Measurements from ENCODE around the gene ARPC5L. TPM values are rescaled to one million over a fixed set of nuclear protein-coding genes. Genes with fewer than 3 reads are reported as not detected.

The ARPC5L gene
- total RNA-seq, 1 experiment from 2014 or later, result 47.2 TPM

GRCh38 chr9:124852121-124852828, 9.7 kb upstream of the ARPC5L start:
- Mint-ChIP-seq H3K4me1 (peaks cover 9% of the 10 kb centered on the region), H3K36me3 (peaks cover 2% of the 10 kb centered on the region), H3K27ac (no peak overlapping the region; the same call in 1 of the 2 replicates), H3K27me3 (ENCODE audit: low read depth) (no peaks in the 10 kb centered on the region), H3K9me3 (no peaks in the 10 kb centered on the region), H3K4me3 (peak overlapping the region; percentile 62)
- ChIA-PET CTCF (interaction anchor here (0.6 to 12.9 kb wide), 68 partner anchors 10 to 509 kb away, joined by 3 to 935 read pairs (median 5); partner anchors contain the start of genes ADGRD2, ARPC5L, NR6A1 and OLFML2A), POLR2A (interaction anchor here (0.7 to 2.2 kb wide), 4 partner anchors 9 to 81 kb away, joined by 4 to 12 read pairs (median 8); partner anchors contain the start of genes ARPC5L, NR6A1 and RPL35)
- TF ChIP-seq NFATC4 (CRISPR knock-in tag; IDR thresholded peaks at IDR 0.05), result no peak
- no peak for TF ChIP-seq EMX1 (CRISPR knock-in tag; IDR thresholded peaks at IDR 0.05)
- no peak for TF ChIP-seq CREB1 (CRISPR knock-in tag; IDR thresholded peaks at IDR 0.05)
- no peak for TF ChIP-seq ZNF317 (CRISPR knock-in tag; IDR thresholded peaks at IDR 0.05; ENCODE audit: borderline replicate concordance, low read depth)
- TF ChIP-seq ZNF263 (CRISPR knock-in tag; IDR thresholded peaks at IDR 0.05; ENCODE audit: low read depth), result no peak
- no peak for TF ChIP-seq ZNF671 (CRISPR knock-in tag; IDR thresholded peaks at IDR 0.05)
- no peak for TF ChIP-seq FOXJ3 (CRISPR knock-in tag; IDR thresholded peaks at IDR 0.05; ENCODE audit: borderline replicate concordance)
- TF ChIP-seq SMAD3 (CRISPR knock-in tag; IDR thresholded peaks at IDR 0.05; ENCODE audit: borderline replicate concordance), result no peak
- no peak for TF ChIP-seq ESRRA (CRISPR knock-in tag; IDR thresholded peaks at IDR 0.05; ENCODE audit: borderline replicate concordance)
- TF ChIP-seq HMGA2 (CRISPR knock-in tag; IDR thresholded peaks at IDR 0.05), result no peak
- no peak for ATAC-seq
- no peak for DNase-seq (ENCODE audit: low spot score)

- DNase-seq (ENCODE audit: low spot score) (peak; percentile 80), ATAC-seq (peak; percentile 60)
- POLR2A ChIA-PET, result interaction anchor here (0.7 to 2.2 kb wide), 6 partner anchors 9 to 84 kb away, joined by 4 to 12 read pairs (median 5); partner anchors contain the start of genes ARPC5L, NR6A1 and RPL35
- no peak within 1 kb of the TSS; the same call in 1 of the 2 replicates for H3K27ac Mint-ChIP-seq
- no peaks in the 10 kb centered on the region for H3K9me3 Mint-ChIP-seq
- peaks cover 9% of the 10 kb centered on the region for H3K4me1 Mint-ChIP-seq
- no peaks in the 10 kb centered on the region for H3K27me3 Mint-ChIP-seq (ENCODE audit: low read depth)
- H3K36me3 Mint-ChIP-seq, result peaks cover 9% of the 10 kb centered on the region
- peak within 1 kb of the TSS; percentile 62 for H3K4me3 Mint-ChIP-seq
- CTCF ChIA-PET, result interaction anchor here (0.5 to 12.9 kb wide), 80 partner anchors 9 to 522 kb away, joined by 3 to 935 read pairs (median 5); partner anchors contain the start of genes ADGRD2, ARPC5L, NR6A1 and OLFML2A
- TF ChIP-seq ZNF423 (CRISPR knock-in tag; IDR thresholded peaks at IDR 0.05) (0 out of 2 replicates have a peak, but pooled peaks have one; percentile 7), ETV6 (CRISPR knock-in tag; IDR thresholded peaks at IDR 0.05) (0 out of 2 replicates have a peak, but pooled peaks have one; percentile 14), PRDM15 (CRISPR knock-in tag; IDR thresholded peaks at IDR 0.05) (no peak), ZNF121 (CRISPR knock-in tag; IDR thresholded peaks at IDR 0.05) (peak; percentile 54; the same call in 1 of the 2 replicates), CDX4 (CRISPR knock-in tag; IDR thresholded peaks at IDR 0.05; ENCODE audit: borderline replicate concordance) (no peak), ZNF416 (CRISPR knock-in tag; IDR thresholded peaks at IDR 0.05) (no peak), CREM (CRISPR knock-in tag; IDR thresholded peaks at IDR 0.05) (peak; percentile 34; the same call in 1 of the 2 replicates), USF1 (CRISPR knock-in tag; IDR thresholded peaks at IDR 0.05) (no peak), EMX1 (CRISPR knock-in tag; IDR thresholded peaks at IDR 0.05) (no peak), CTCF (IDR thresholded peaks at IDR 0.05) (peak; percentile 97), MYBL2 (CRISPR knock-in tag; IDR thresholded peaks at IDR 0.05) (no peak), E2F5 (CRISPR knock-in tag; IDR thresholded peaks at IDR 0.05) (peak; percentile 61)
Measured at GRCh38 chr9:124852829-124853531, 8.9 kb upstream of the ARPC5L start, which contains the start of gene WDR38. TSS of gene WDR38 (plus strand) at chr9:124853460. CDS start at chr9:124853532, 72 bp downstream.
